Measurements from ENCODE around the gene ZNF783. TPM values are rescaled to one million over a fixed set of nuclear protein-coding genes. Genes with fewer than 3 reads are reported as not detected.
"Not testable (repeated sequence)": the region's sequence is repeated elsewhere in the genome, so short reads cannot be mapped to it uniquely, and the experiment has no call there.

The ZNF783 gene
- polyA plus RNA-seq, 1 experiment, result 6.9 TPM

DNA sequence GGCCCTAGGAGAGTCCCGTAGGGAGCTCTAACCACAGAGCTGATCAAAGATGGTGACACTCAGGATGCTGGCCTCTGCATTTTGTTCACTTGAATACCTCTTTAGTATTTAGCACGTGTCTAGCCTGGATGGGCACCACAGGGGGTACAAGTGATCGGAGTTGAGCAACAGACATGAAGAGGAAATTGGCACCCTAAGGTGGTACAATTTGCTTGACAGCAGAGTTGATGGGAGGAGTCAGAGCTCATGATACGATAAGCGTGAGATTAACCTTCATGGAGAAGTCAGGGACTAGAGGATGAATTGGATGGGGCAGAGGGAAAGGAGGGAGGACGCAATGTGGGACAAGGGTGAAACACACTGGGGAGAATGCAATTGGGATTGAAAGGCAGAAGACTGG lies 32.5 kb upstream of the ZNF783 start:
- DNase-seq (ENCODE audit: low read depth), result no peak
- POLR2A ChIA-PET, result no interaction called here
- H3K36me3 ChIP-seq (ENCODE audit: control insufficient read depth, insufficient read depth, low read length), result peaks cover 6% of the 10 kb centered on the region
- no peak overlapping the region for H3K4me3 ChIP-seq (ENCODE audit: low read depth, low read length)
- TF ChIP-seq CTCF (IDR thresholded peaks at IDR 0.05; ENCODE audit: insufficient read depth, low read depth, low read length), result no peak
- H3K27me3 ChIP-seq (ENCODE audit: control insufficient read depth, insufficient read depth, low read length), result no peaks in the 10 kb centered on the region
- CTCF ChIA-PET, result interaction anchor here (0.7 to 1.3 kb wide), 3 partner anchors 12 to 104 kb away, joined by 3 to 4 read pairs (median 3); partner anchors contain the start of gene ZNF425

DNA sequence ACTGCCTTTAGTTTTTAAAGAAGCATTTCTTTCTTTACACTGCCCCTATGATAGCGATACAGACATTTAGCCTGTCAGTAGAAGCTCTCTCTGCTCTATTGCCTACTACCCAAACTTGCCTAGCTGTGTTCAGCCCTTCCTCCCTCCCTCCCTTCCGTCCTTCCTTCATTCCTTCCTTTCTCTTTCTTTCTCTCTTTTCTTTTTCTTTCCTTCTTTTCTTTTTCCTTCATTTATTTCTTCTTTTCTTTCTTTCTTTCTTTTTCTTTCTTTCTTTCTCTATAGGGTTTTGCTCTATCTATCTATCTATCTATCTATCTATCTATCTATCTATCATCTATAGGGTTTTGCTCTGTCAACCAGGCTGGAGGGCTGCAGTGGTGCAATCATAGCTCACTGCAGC lies 29.6 kb upstream of the ZNF783 start:
- Histone ChIP-seq H3K4me3 (ENCODE audit: low read depth, low read length) (no peak overlapping the region), H3K36me3 (ENCODE audit: control insufficient read depth, insufficient read depth, low read length) (no peaks in the 10 kb centered on the region), H3K27me3 (ENCODE audit: control insufficient read depth, insufficient read depth, low read length) (no peaks in the 10 kb centered on the region)
- no peak for DNase-seq (ENCODE audit: low read depth)
- ChIA-PET POLR2A (interaction anchor here (0.7 kb wide), 1 partner anchor 9 kb away, joined by 5 read pairs; no protein-coding TSS in a partner anchor), CTCF (no interaction called here)
- TF ChIP-seq CTCF (IDR thresholded peaks at IDR 0.05; ENCODE audit: insufficient read depth, low read depth, low read length), result no peak

GRCh38 chr7:149233655-149234204 lies 28.3 kb upstream of the ZNF783 start:
- ChIA-PET POLR2A (interaction anchor here (0.7 kb wide), 1 partner anchor 326 kb away, joined by 3 read pairs; no protein-coding TSS in a partner anchor), CTCF (interaction anchor here (0.7 to 1.4 kb wide), 3 partner anchors 14 to 53 kb away, joined by 3 to 4 read pairs (median 3); partner anchors contain the start of gene ZNF783)
- not testable (repeated sequence) for H3K27me3 ChIP-seq (ENCODE audit: control insufficient read depth, insufficient read depth, low read length); H3K36me3 ChIP-seq (ENCODE audit: control insufficient read depth, insufficient read depth, low read length); H3K4me3 ChIP-seq (ENCODE audit: low read depth, low read length)
- peak; percentile 68 for DNase-seq (ENCODE audit: low read depth)

DNA sequence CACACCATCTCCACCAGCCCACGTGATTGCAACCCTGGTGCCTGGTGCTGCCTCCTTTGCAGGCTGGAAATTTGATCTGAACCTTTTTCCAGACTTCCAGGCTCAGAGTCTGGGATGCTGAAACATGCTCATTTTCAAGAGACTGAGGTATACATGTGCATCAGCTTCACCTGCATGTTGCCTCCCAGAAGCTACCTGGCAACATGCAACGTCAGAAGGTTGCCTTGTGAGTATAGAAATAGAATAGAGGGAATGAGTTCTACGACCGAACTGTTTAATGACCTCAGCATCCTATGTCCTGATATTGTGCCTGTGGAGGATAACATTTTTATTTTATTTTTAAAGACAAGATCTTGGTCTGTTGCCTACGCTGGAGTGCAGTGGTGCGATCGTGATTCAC lies 24.5 kb upstream of the ZNF783 start:
- no peak for TF ChIP-seq CTCF (IDR thresholded peaks at IDR 0.05; ENCODE audit: insufficient read depth, low read depth, low read length)
- Histone ChIP-seq H3K27me3 (ENCODE audit: control insufficient read depth, insufficient read depth, low read length) (no peaks in the 10 kb centered on the region), H3K4me3 (ENCODE audit: low read depth, low read length) (no peak overlapping the region), H3K36me3 (ENCODE audit: control insufficient read depth, insufficient read depth, low read length) (peaks cover 1% of the 10 kb centered on the region; the same call in 1 of the 2 replicates)
- CTCF ChIA-PET, result no interaction called here
- POLR2A ChIA-PET, result no interaction called here
- no peak for DNase-seq (ENCODE audit: low read depth)

DNA sequence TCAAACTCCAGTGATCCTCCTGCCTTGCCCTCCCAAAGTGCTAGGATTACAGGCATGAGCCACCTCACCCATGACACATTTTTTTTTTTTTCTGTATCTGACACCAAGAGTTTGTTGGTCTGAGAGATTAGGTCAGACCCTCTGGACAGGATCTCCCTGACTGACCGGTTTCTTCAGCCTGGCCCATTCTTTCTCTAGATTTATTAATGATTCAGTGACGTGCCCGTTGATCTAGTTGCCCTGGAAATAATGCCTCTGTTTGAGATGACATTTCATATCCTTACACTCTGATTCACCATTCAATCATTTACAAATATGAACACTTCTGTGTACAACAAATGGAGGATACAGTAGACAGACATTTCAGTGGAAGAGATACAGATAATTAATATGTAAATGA lies 23.9 kb upstream of the ZNF783 start:
- peaks cover 1% of the 10 kb centered on the region; the same call in 1 of the 2 replicates for H3K36me3 ChIP-seq (ENCODE audit: control insufficient read depth, insufficient read depth, low read length)
- ChIA-PET CTCF (no interaction called here), POLR2A (no interaction called here)
- no peak for TF ChIP-seq CTCF (IDR thresholded peaks at IDR 0.05; ENCODE audit: insufficient read depth, low read depth, low read length)
- no peaks in the 10 kb centered on the region for H3K27me3 ChIP-seq (ENCODE audit: control insufficient read depth, insufficient read depth, low read length)
- no peak overlapping the region for H3K4me3 ChIP-seq (ENCODE audit: low read depth, low read length)
- no peak for DNase-seq (ENCODE audit: low read depth)

All from BJ (cell line).